Measurements from ENCODE around the gene ZNF521.
"Not testable (repeated sequence)": the region's sequence is repeated elsewhere in the genome, so short reads cannot be mapped to it uniquely, and the experiment has no call there.

Gene ZNF521

DNA sequence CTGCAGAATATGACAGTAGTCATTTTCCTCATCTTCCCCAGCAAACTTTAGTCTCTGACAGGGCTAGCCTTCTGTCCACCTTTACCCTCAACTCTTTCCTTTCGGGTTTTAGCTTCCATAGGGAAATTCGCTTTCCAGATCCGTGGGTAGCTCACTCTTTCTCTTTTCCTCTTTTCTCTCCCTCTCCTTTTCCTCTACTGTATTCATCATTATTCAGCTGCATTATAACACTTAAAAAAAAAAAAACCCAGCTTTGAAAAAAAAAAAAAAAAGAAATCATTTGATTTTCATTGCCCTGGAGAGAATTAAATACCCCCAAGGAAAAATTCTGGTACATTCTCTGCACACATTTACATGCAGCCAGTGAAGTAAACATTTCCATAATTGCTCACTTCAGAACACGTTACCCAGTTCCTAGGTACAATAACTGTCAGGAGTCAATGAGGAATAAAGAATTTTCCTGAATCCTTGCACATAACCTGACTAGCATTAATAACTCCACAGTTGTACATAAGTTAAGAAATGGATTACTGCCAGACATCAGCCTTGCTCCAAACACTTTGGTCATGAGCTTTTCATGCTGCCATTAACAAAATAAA lies 63.5 kb downstream of the ZNF521 start:
- no peak for DNase-seq

DNA sequence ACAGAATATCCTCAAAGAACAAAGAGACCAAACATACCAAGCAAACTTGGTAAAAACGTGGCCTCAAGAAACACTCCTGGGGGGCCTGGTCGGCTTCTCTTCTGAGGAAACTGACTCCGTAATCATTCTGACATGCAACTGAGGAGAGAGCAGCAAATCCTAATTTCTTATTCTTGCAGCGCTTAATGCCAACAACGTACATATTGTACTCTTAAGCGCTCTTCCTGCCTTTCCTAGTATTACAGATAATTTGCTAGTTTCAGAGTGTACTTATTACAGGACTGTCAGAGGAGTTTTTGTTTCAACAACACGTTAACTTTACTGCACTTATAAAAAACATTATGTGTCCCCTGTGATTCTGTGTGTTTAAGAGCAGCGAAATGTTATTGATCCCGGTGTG lies 64.9 kb downstream of the ZNF521 start:
- DNase-seq, result no peak

DNA sequence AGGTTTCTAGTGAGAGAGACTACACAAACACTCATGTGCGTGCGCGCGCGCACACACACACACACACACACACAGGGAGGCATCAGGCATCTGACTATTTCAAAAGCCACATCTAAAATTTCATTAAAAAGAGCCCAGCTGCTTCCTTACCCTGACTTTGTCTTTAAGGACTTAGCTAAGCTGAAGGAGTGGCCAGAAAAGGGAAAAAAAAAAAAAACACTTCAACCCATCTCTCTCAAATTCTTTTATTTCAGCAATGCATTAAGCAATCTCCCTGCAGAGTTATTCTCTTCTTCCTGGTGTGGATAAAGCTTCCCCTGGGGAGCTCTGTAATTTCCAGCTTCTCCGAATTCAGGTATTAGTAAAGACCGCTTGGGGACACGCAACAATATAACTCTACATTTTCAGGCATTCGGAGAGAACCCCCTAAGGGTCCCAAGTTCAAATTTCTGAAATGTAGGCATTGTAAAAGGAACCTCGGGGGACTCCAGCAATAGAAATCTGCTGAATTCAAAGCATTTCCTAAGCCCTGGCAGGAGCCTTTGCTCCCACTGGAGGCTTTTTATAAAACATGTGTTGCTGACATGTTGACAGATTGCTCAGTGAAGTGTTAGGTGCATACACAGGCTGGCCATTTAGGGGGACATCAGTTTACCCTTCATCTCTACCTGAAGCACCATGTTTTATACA lies 67.0 kb downstream of the ZNF521 start:
- peak; percentile 18 for DNase-seq

DNA sequence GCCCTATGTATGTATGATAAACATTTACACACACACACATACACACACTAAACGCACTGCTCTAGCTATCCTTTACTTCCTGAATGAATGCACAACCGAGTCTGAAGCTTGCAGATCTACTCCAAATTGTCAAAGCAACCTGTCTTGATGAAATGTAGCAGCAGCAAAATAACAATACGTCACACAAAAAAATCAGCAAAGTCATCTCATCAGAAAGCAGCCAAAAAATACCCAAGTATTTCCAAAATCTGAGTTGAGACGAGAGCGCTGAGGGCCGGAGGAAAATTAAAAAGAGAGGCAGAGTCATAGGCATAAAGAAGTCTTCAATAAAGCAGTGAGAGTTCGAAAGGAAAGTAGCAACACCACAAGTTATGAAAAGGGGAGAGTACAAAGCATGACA lies 67.7 kb downstream of the ZNF521 start:
- no peak for DNase-seq

DNA sequence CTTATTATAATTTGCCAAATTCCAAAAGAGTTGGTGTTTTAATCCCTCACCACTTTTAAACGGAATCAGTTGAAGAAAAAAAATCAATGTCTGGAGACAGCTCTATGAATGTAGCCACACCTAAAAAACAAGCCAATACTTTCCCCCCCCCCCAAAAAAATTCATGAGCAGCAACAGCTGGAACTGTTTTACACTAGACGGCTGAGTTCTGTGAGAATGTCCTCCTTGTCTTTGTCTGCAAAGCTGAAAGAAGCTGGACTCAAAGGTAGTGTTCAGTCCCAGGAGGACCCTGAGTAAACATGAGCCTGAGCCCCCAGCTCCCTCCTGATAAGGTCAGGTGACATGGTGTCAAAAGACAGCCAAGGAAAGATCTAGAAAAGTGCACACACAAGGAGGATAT lies 68.2 kb downstream of the ZNF521 start:
- no peak for DNase-seq

DNA sequence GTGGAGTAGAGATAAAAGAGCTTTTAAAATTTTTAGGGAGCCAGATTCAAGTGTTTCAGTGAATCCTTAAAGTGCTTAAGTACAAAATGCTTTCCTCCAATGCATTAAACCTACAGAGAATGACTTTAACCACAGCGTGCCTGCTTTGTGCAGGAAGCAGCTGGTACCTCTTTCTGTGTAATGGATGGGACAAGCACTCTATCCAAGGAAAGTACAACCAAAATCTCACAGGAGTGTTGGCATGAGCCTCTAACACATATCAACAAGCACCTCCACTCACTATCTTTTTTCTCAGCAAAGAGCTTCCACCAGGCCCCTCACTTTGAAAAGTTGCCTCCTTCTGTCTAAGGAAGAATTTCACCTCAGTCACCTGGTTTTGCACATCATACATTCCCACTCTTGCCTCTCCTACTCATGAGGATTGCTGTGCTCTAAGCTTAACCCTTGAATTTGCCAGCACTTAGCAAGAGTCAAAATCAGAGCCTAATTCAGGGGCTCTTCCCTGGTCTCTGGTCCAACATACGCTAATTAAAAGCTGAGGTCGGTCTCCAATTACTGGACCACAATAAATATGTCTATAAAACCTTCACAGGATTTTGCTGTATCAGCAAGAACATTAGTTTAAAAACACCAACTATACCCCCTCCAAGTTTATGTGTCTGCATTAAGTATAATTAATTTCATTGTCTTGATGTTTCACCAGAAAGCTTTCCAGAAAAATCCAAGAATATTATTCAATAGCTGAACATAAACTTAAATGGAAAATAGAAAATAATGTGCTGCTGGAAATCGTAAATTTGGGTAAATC lies 68.9 kb downstream of the ZNF521 start:
- no peak for DNase-seq

DNA sequence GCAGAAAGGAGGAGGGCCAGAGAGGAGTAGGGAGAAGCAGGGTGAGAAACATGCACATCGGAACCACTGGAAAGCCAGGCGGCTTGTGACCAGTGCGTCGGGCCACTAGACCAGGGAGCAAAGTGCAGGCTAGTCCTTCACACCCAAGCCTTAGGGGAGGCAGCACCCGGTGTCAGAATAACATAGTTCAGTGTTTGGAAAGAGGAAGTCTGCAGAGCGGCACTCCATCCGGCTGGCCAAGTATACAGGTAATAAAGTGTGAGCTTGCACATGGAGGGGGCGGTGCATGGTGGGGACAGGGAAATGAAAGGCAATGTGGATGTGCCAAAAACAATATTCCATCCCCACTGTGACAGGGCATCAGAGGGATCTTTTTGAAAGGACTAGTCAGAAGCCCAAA lies 69.7 kb downstream of the ZNF521 start:
- DNase-seq, result no peak

DNA sequence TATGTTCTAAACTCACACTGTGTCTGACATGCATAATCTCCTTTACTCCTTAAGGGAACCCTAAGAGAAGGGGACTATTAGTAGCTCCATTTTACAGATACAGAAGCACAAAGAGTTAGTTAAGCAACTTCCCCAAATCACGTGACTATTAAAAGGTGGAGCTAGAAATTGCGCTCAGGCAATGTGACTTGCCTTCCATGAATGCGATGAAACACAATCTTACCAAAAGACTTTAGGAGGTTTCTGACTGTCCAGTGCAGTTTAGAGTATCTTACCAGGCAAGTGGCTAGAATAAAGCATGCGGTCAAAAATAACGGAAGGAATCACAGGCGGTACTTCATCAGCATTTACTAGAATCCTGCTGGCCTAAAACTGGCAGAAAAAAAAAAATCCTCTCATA lies 70.4 kb downstream of the ZNF521 start:
- DNase-seq, result no peak

DNA sequence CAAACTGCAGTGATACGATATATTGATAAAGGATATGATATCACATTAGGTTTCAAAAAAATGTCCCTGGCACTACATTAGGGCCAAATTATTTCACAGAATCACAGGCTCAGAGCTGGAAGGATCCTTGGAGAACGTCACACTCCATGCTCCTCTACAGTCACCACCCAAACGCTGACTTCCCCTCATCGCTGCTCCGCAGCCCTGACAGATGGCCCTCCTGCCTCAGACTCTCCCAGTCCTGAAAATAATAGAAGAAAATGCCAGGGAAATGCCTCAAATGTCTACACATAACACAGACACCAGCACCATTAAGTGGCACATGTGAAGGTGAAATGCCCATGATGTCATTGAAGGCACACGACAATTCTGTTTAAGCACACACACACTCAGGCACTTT lies 72.0 kb downstream of the ZNF521 start:
- peak; percentile 41 for DNase-seq

DNA sequence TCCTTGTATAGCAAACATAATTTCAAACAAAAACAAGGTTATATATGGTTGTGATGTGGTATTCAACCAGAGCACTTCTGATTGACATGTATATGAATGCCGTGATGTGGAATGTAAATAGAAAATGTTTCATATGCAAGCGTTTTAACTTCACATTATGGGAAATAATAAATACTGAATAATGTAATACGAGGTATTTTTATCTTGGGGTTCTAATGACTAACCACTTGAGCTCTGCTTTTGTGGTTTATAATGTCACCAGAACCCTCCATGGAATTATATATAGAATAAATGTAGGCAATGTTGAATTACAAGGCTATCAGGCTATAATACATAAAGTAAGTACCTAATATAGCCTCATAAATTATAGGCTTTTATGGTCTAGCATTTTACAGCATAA lies 72.4 kb downstream of the ZNF521 start:
- no peak for DNase-seq

DNA sequence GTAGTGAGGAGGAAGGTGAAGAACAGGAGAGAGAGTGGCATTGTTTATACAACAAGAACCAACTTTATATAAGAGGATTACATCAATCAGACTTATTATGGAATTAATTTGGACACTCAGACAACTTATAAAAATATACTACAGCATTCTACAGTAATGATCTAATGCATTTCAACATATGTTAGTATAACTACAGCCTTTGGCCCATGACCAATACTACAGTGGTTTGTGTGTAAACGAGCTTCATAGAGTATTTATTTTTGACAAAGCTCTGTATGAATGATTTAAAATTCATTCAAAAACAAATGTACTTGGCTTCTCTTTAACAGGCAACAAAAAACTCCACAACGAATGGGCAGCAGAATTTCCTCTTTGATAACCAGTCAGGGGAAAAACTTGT lies 72.8 kb downstream of the ZNF521 start:
- DNase-seq, result no peak

DNA sequence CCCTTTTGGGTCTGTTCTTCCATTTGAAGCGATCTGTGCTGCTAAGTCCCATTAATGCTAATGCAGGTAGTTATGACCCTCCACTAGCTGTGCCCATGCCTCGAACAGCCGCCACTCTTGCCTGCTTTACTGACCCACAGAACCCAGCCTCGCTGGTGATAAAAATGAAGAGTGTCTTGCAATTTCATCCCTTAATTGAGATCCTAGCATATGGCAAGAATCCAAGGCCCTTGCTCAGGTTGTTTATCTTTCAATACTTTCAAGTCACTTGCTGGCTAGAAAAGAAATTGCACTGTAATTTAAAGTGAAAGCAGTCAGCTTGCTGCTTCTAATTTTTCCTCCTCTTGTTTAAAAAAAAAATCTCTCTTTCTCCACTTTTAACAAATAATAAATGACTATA lies 73.6 kb downstream of the ZNF521 start:
- DNase-seq, result peak; percentile 9

DNA sequence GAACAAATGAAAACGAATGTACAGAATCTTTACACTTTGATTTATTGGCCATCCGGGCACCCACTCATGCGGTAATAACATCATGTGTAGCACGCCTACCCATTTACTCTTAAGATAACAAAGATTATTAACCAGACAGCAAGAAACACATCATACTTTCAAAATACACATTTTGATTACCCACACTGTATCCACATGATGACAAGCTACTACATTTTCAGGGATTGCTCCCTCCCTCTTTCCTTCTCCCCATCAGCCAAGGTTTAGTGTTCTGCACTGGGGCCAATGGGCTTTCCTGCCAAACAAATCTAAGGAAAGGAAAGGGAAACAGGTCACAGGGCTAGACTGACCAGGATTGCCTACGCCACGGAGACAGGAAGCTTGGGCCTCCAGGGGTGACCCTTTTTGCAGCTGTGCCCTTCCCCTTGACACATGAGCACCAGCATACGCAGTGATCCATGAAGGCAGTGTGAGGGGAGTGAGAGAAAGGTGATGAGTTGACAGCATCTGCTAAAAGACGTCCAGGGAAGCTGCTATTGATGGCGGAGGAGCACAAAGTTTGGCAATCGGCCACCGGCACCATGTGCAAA lies 76.5 kb downstream of the ZNF521 start:
- no peak for DNase-seq

DNA sequence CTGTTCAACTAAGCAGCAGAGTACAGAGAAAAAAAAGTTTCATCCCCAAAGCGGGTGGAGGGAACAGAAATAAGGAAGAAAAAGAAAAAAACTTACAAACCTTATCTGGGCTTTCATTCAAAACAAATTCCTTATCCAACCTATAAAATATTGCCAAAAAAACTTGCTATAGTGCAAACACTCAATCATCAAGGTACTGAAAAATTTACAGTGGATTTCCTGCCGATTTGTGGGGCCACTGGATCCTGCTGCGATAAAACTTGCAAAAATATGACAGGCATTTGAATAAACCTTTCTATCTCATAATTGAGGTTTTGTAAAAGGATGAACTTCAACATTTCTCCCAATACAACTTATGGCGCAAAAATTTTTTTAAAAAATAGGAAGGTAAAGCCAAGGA lies 77.0 kb downstream of the ZNF521 start:
- no peak for DNase-seq

DNA sequence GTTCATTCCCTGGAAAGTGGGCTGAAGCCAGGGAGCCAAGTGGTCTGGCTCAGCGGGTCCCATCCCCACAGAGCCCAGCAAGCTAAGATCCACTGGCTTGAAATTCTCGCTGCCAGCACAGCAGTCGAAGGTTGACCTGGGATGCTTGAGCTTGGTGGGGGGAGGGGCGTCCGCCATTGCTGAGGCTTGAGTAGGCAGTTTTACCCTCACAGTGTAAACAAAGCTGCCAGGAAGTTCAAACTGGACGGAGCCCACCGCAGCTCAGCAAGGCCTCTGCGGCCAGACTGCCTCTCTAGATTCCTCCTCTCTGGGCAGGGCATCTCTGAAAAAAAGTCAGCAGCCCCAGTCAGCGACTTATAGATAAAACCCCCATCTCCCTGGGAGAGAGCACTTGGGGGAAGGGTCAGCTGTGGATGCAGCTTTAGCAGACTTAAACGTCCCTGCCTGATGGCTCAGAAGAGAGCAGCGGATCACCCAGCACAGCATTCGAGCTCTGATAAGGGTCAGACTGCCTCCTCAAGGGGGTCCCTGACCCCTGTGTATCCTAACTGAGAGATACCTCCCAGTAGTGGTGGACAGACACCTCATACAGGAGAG lies 84.9 kb downstream of the ZNF521 start:
- not testable (repeated sequence) for DNase-seq

DNA sequence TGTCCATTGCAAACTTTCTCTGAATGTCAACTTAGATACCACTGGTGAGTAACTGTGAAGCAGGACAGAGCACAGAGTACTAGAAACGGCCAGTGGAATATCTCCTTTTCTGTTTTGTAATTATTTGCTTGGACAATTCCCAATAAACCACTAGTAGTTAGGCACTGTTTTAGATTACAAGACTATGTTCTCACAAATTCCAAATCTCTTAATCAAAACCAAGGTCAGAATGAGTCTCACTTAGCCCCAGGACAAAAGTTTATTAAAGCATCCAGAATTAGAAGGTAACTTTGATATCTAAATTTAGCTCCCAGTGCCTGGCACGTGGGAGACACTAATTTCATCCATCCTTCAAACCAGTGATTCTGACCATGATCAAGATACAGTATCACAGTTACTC lies 89.0 kb downstream of the ZNF521 start:
- no peak for DNase-seq

DNA sequence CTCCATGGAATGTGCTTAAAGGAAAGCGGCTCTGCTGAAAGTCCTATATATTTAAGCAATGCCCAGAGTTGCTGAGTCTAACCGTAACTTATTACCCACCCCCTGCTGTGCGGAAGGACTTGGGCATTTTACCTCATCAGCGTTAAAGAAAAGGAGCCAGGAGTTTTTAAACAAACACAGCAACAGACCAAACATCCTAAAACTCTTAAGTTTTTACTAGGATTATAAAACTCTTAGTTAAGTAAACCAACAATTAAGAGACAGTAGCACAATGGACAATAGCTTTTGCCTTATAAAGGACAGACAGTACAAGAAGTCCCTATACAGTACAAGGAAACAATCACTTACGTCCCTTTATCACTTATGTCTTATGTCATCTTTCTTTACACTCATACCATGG lies 90.2 kb downstream of the ZNF521 start:
- DNase-seq, result no peak

DNA sequence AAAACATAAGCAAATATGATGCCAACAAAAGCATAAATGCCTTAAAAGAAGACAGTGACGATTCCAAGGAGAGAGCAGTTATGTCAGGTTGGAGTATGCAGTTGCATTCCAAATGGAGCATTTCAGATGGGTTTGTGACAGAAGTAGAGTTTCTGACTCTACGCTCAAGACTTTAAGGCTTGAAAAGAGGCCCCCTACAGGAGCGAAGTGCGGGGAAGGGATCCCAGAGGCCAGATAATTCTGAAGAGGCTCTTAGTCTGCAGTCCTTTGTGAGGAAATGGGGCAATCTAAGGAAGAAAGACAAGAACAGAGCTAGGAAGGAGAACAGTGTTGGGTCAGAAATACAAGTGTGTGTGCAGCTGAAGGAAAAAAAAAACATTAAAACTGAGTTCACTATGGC lies 95.5 kb downstream of the ZNF521 start:
- no peak for DNase-seq

DNA sequence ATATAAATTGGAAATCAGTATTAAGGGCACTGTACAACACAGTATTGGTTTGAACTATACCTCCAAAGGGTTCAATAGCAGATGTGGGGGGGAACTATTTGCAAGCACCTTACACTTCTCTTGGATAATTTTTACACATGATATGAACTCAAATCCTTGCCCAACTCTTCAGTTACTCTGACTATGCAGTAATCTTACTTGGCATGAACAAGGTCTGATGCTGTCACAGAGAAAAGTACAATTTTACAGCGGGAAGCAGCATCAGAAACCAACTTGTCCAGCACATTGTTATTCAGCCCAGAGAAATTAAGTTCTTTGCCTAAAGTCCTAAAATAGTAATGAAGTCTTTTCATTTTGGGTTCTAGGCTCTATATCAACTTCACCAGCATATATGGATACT lies 98.2 kb downstream of the ZNF521 start:
- no peak for DNase-seq

DNA sequence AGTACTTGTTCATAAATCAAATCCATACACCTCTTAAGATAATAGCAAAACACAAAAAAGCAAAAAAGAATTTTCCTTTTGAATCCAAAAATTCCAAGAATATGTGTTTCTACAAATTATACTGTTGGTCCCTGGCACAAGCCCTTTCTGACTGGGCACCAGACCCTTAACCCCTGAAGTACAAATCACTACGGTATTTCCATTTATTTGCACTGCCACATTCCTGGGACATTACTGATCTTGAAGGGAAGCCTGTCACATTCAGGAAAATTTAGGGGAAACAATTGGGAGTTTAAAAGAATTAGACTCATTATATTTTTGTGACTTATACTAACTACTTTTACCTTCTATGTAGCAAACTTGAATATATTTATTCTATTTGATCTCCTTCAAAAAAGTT lies 98.8 kb downstream of the ZNF521 start:
- DNase-seq, result no peak

DNA sequence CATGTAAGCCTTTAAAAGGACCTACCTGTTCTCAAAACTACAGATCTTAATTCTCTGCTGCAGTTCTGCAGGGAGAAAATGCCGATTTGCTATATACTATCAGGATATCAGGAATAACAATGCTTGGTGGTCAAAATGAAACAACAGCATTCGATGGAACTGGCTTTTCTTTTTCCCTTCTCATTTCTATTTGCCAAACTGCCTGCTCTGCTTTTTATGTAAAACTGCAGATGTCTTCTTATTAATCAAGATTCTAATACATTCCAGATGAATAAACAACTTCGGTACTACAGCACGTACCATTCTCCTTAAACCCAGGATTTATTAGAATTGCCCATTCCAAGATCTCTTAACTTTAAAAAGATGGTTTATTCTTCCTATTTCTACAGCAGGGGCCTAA lies 100.9 kb downstream of the ZNF521 start:
- no peak for DNase-seq

DNA sequence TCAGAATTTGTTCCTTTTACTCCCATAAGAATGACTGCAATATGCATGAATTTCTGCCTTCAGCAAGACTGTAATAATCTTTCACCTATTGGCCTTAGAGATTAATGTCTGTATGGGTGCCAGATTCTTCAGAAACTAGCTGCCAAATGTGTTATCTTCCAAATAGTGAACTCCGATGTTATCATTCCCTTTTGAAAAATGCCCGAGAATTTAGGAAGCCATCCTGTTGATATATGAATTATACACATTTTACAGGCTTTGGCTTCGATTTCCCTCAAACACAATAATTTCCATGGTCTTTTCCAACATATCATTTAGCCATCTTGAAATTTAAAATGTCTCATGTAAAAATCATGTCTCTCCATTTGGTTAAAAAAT lies 101.5 kb downstream of the ZNF521 start:
- no peak for DNase-seq

DNA sequence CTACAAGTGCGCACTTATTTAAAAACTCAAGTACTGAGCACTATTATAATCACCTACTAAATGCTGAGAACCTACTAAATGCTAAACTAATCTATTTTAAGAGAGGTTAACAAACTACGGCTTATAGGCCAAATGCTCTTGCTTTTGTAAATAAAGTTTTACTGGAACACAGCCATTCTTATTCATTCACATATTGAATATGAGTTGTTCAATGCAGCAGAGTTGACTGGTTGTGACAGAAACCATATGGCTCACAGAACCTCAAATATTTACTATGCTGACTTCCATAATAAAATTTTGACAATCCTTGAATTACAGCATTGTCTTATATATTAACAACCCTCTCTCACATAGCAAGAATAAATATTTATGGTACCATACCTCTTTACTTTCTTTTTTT lies 103.2 kb downstream of the ZNF521 start:
- no peak for DNase-seq

DNA sequence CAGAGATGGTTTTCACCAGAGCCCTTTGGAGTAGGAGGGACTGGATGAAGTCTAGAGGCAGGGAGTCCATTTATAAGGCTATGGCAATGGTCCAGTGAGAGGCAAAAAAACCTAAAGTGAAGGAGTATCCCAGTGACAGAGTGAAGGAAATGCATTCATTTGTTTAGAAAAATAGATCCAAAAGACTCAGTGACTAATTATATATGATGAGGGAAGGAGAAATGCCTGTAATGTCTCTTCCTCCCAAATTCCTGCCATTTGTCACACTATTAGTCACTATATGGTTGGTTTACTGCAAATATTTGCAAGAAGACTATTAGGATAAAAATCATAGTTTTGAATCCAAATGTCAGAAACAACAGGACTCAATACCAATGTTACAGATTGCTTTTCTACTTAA lies 104.2 kb downstream of the ZNF521 start:
- DNase-seq, result no peak

Measured in DMS 273 treated with DMSO at 0.1 percent for 48 hours (cell line).